ENCODE results near the gene CA5A. TPM values are rescaled to one million over a fixed set of nuclear protein-coding genes. Genes with fewer than 3 reads are reported as not detected.
A peak's percentile ranks its signal among the peaks of the same experiment; 100 is the strongest.

CA5A gene
- total and polyA plus RNA-seq, 2 of the 4 experiments (the other 2 are of a cell fraction), result not detected

GRCh38 chr16:87881324-87882200 is 54.8 kb downstream of the CA5A start:
- Histone ChIP-seq H4K5ac (ENCODE audit: low read depth, low read length) (no peak overlapping the region), H2BK15ac (ENCODE audit: low read depth, low read length) (no peak overlapping the region), H3K9ac (ENCODE audit: low read depth, low read length) (no peak overlapping the region), H3K4me1 (ENCODE audit: control insufficient read depth, insufficient read depth, low read length) (no peaks in the 10 kb centered on the region), H3K27ac (ENCODE audit: insufficient read depth, low read length) (no peak overlapping the region), H3K9me3 (ENCODE audit: control insufficient read depth, insufficient read depth, low read length) (no peaks in the 10 kb centered on the region), H3K23ac (ENCODE audit: low read depth, low read length) (no peak overlapping the region), H3K14ac (replicated peaks; ENCODE audit: low read depth, low read length) (no peak overlapping the region), H2AK5ac (ENCODE audit: low read depth, low read length) (no peak overlapping the region), H2BK120ac (ENCODE audit: low read depth, low read length) (no peak overlapping the region), H3K9me1 (ENCODE audit: insufficient read depth, low read length) (no peaks in the 10 kb centered on the region), H3K56ac (ENCODE audit: extremely low read depth, insufficient read depth, low read length) (no peak overlapping the region), H4K8ac (ENCODE audit: low read depth in 2 of 2, low read length in 2 of 2) (no peak overlapping the region), H3K4me3 (ENCODE audit: insufficient read depth, low read depth, low read length) (no peak overlapping the region), H3K4ac (ENCODE audit: low read depth, low read length) (no peak overlapping the region), H3K36me3 (ENCODE audit: control insufficient read depth, insufficient read depth, low read length) (no peaks in the 10 kb centered on the region), H2BK20ac (ENCODE audit: low read depth, low read length) (no peak overlapping the region), H4K20me1 (ENCODE audit: insufficient read depth, low read length) (no peaks in the 10 kb centered on the region), H3K4me2 (ENCODE audit: low read depth, low read length) (no peak overlapping the region), H2BK5ac (ENCODE audit: low read depth, low read length, poor library complexity, severe bottlenecking) (no peak overlapping the region), H4K91ac (ENCODE audit: insufficient read depth, low read depth, low read length) (no peak overlapping the region), H3K27me3 (ENCODE audit: control insufficient read depth, insufficient read depth, low read length) (peaks cover 26% of the 10 kb centered on the region), H3K79me1 (ENCODE audit: low read depth in 1 of 2, low read length in 2 of 2) (no peaks in the 10 kb centered on the region), H2AK9ac (replicated peaks; ENCODE audit: low read depth, low read length, poor library complexity) (no peak overlapping the region), H3K18ac (ENCODE audit: low read depth, low read length) (no peak overlapping the region), H2AFZ (replicated peaks; ENCODE audit: low read length, poor library complexity) (no peak overlapping the region)
- dilution Hi-C loops (cut with HindIII; ENCODE audit: low sequenced_read_pairs, unreplicated experiment), result no loop called here
- POLR2A ChIA-PET (ENCODE audit: unreplicated experiment), result no interaction called here
- in situ Hi-C loops (cut with MboI; ENCODE audit: low sequenced_read_pairs), result no loop called here
- WGBS, 2 experiments (ENCODE audit: extremely low coverage in 2 of 2, insufficient read length in 1 of 2), result 15% methylated on average over 8 of the region's 24 CpGs; no CpG with 5 or more reads in 1 of the 2 experiments
- DNase-seq (no peak), ATAC-seq (ENCODE audit: low read depth) (peak; percentile 35; the same call in 1 of the 2 replicates)
- CTCF ChIA-PET, result interaction anchor here (1.0 kb wide), 1 partner anchor 10 kb away, joined by 4 read pairs; no protein-coding TSS in a partner anchor
- intact Hi-C loops (cut with micrococcal nuclease), result no loop called here
- BruUV-seq (replicated peaks), result no TSS peak
- TF ChIP-seq RFX5 (IDR thresholded peaks at IDR 0.05; ENCODE audit: low read depth, low read length), result no peak
- no peak for TF ChIP-seq FOS (IDR thresholded peaks at IDR 0.05; ENCODE audit: low read depth, low read length)
- no peak for TF ChIP-seq MAZ (IDR thresholded peaks at IDR 0.05; ENCODE audit: borderline replicate concordance, low read depth, low read length)
- no peak for TF ChIP-seq CEBPB (IDR thresholded peaks at IDR 0.05; ENCODE audit: low read depth, low read length)
- TF ChIP-seq RAD21 (IDR thresholded peaks at IDR 0.05; ENCODE audit: low read length), result no peak
- TF ChIP-seq BHLHE40 (IDR thresholded peaks at IDR 0.05; ENCODE audit: low read depth, low read length), result no peak
- no peak for TF ChIP-seq CTCF (conservative IDR thresholded peaks at IDR 0.05; ENCODE audit: low read depth, low read length)
- no peak for TF ChIP-seq SMC3 (IDR thresholded peaks at IDR 0.05; ENCODE audit: low read depth, low read length)
- TF ChIP-seq ELK1 (IDR thresholded peaks at IDR 0.05; ENCODE audit: borderline replicate concordance, low read depth, low read length), result no peak
- no peak for TF ChIP-seq MAFK (IDR thresholded peaks at IDR 0.05; ENCODE audit: low read depth, low read length)
- no peak for TF ChIP-seq POLR2A (IDR thresholded peaks at IDR 0.05; ENCODE audit: low read depth, low read length)
- TF ChIP-seq CHD1 (IDR thresholded peaks at IDR 0.05; ENCODE audit: low read depth, low read length), result no peak
- no peak for TF ChIP-seq NFE2L2 (IDR thresholded peaks at IDR 0.05; ENCODE audit: low read depth, low read length)
- no peak for TF ChIP-seq MXI1 (IDR thresholded peaks at IDR 0.05; ENCODE audit: borderline replicate concordance, low read depth, low read length)
- no peak for TF ChIP-seq USF2 (IDR thresholded peaks at IDR 0.05; ENCODE audit: low read depth, low read length)

Data from IMR-90 (cell line).